GM20000 (cell line): ENCODE data around the gene HIPK2.

Experiments used
- DNase-seq: peaks from one replicate; pipeline ENCODE4 v3.0.0; 2012; ENCODE audit warnings: low spot score
- TF ChIP-seq, protein P1 (sequence below): IDR thresholded peaks from 2 replicates; pipeline ENCODE4 v1.5.1; 2012; ENCODE audit warnings: mild to moderate bottlenecking, control low read depth; ENCODE audit errors: extremely low read depth, missing control alignments

The HIPK2 gene

GRCh38 chr7:139701908-139702307 lies 75.9 kb downstream of the HIPK2 start:
- no peak for DNase-seq
- TF ChIP-seq, protein P1, sequence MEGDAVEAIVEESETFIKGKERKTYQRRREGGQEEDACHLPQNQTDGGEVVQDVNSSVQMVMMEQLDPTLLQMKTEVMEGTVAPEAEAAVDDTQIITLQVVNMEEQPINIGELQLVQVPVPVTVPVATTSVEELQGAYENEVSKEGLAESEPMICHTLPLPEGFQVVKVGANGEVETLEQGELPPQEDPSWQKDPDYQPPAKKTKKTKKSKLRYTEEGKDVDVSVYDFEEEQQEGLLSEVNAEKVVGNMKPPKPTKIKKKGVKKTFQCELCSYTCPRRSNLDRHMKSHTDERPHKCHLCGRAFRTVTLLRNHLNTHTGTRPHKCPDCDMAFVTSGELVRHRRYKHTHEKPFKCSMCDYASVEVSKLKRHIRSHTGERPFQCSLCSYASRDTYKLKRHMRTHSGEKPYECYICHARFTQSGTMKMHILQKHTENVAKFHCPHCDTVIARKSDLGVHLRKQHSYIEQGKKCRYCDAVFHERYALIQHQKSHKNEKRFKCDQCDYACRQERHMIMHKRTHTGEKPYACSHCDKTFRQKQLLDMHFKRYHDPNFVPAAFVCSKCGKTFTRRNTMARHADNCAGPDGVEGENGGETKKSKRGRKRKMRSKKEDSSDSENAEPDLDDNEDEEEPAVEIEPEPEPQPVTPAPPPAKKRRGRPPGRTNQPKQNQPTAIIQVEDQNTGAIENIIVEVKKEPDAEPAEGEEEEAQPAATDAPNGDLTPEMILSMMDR, result no peak

DNA sequence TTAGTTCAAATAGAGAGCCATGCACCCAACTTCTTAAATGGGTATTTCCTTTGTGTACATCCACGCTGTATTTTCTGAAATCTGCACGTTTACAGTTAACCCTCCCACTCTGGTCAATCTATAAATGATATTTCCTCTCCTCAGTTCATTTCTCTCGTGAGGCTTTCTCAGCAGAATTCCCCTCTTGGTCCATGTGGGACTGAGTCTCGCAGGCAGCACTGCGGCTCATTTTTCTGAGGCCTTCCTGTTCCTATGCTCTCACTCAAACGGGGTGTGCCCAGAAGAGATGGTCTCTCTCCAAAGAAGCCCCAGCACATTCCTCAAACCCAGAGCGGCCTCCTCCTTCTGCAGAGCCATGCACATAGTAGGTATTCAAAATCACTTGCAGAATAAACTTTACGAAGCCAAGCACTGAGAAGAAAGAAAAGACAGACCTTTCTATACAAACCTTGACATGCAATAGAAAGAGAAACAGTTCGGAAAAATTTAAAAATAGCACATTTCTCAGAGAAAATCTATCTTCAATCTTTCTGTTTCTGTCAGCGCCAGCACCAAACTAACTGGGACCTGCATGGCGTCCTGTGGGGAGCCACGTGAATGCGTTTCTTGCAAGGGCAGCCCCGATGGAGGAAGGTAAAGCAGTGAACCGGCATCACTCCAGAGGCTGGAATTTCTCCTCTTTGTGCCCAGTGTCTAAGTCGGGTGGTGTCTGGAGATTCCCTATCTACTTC lies 77.1 kb downstream of the HIPK2 start:
- TF ChIP-seq, protein P1, result no peak
- DNase-seq, result no peak

- DNase-seq, result no peak
- TF ChIP-seq, protein P1, result no peak
Measured at GRCh38 chr7:139699640-139700504, 77.9 kb downstream of the HIPK2 start.

GRCh38 chr7:139698844-139699243 lies 79.0 kb downstream of the HIPK2 start:
- DNase-seq, result no peak
- TF ChIP-seq, protein P1, result no peak

- no peak for DNase-seq
- TF ChIP-seq, protein P1, result no peak
Measured at GRCh38 chr7:139698278-139698677, 79.5 kb downstream of the HIPK2 start.

DNA sequence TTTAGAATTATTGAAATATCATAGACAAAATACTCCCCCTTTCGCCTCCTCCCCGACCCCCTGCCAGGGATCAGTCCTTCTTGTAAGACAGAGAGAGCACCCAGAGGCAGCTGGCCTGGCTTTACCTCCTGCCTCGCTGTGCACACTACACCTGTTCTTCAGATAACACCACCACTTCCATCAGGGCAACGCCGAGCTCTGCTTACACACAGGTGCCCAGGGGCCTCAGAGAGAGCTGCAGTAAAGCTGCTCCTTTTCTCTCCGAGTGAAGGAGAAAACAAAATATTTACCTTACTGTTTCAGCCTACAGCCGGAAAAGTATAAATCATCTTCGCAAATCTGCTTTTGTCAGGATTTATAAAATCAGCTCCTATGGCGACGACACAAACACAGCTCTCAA lies 80.7 kb downstream of the HIPK2 start:
- no peak for DNase-seq
- TF ChIP-seq, protein P1, result no peak

DNA sequence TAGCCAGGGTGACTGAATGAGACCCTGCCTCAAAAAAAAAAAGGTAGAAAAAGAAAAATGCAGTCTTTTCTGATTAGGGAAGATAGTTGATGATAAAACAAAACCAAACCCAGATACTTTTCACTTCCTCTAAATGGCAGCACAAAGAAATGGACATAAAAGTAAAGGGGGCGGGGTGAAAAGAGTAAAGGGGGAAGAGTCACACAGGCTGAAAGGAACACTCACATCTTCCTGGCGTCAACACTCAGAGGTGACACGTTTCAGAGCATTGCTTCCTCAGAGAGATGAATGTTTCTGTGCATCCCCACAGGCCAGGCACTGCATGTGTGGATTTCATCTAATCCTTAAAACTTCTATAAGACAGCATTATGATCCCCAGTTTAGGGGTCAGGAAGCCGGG lies 81.2 kb downstream of the HIPK2 start:
- peak; percentile 69 for DNase-seq
- TF ChIP-seq, protein P1, result no peak
